Measurements from ENCODE around the gene IPMK.
"Not testable (repeated sequence)": the region's sequence is repeated elsewhere in the genome, so short reads cannot be mapped to it uniquely, and the experiment has no call there.

Gene IPMK

DNA sequence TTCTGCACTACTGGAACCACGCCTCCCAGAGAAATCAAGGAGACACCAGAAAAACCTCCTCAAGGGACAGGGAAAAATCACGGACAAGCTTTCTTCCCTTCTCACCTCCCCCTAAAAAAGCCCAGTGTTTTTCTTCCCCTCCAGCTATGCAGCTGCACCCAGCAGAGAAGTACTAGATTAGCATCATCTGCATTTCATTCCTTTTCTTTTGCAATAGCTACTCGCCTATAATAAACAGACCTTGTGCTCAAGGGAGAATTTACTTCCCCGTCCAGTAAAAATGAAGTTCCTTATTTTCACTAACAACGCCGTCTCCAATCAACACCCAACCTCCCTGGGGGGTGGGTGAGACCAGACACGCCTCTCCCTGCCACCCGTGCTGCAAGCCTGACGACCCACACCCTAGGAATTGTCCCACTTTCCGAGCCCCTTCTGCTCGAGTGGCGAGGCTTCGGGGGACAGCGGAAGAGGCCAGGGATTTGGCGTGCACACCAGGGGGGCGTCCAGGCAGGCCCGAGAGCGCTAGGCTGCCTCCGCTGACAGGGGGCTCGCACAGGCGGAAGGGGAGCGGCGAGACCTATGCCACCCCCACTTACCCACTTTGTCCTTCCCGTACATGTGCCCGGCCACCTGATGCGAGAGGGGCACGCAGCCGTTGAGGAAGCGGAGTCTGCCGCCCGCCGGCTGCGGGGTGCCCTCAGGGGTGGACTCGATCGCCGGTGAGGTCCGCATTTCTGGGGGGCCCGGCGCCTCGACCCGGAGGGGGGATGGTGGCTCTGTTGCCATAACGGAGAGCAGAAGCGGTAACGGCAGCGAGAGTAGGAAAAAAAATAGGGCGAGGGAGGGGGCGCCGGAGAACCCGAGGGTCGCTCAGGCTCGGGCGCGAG is 625 bp downstream of the IPMK start:
- DNase-seq (ENCODE audit: low spot score): no peak

- peak; percentile 29 for DNase-seq (ENCODE audit: low spot score)
These were observed 1.5 kb downstream of the IPMK start for GRCh38 chr10:58266003-58266825.

DNA sequence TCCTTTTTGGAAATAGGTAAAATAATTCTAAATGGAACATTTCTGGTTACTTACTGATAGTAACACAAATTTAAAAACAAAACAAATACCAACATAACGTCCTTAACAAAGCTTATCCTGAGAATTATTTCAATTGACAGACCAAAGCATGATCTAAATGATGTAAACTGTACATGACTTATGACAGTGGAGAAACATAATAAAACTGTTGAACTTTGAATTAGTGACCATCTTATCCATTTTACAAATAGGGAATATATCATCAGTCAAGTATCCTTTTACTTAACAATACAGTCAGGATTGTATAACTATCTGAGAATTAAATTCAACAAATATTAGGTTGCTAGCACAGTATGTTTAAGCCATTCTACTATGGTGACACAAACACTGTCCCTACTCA is 2.4 kb downstream of the IPMK start:
- DNase-seq (ENCODE audit: low spot score): no peak

DNA sequence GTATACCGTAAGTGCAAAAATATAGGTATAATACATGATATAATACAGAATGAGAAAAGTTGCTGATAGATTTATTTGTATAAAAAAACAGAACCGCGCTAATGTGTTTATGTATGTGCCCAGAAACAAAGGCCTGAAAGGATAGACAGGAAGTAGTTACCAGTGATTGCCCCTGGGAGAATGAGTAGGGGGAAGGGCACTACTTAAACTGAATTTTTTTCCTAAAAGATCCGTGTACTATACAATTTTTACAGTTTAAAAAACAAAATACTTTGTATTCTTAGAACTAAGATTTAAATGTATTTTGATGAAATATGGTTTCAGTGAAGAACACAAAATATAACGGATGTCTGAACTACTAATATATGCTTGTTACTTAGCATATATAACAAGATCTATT is 2.9 kb downstream of the IPMK start:
- no peak for DNase-seq (ENCODE audit: low spot score)

- DNase-seq (ENCODE audit: low spot score): no peak
These were observed 4.9 kb downstream of the IPMK start for GRCh38 chr10:58262766-58263165.

DNA sequence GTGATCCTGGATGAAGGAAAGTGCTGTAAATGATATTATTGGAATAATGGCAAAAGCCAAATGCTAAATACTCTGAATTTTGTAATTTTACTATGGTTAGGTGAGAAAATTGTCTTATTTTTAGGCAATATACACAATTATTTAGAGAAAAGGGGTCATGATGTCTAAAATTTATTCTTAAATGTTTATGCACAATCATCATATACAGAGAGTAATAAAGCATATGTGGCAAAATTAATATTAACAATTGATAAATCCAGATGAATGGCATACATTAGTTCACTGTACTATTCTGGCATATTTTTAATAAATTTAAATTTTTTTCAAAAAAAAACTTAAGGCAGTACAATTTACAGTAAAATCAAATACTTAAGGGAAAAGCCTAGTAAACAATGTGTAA is 7.4 kb downstream of the IPMK start:
- DNase-seq (ENCODE audit: low spot score): no peak

- no peak for DNase-seq (ENCODE audit: low spot score)
These were observed 8.6 kb downstream of the IPMK start for GRCh38 chr10:58258977-58259692.

- DNase-seq (ENCODE audit: low spot score): not testable (repeated sequence)
These were observed 11.5 kb downstream of the IPMK start for GRCh38 chr10:58256013-58256780.

GRCh38 chr10:58254644-58255043 is 13.1 kb downstream of the IPMK start:
- no peak for DNase-seq (ENCODE audit: low spot score)

DNA sequence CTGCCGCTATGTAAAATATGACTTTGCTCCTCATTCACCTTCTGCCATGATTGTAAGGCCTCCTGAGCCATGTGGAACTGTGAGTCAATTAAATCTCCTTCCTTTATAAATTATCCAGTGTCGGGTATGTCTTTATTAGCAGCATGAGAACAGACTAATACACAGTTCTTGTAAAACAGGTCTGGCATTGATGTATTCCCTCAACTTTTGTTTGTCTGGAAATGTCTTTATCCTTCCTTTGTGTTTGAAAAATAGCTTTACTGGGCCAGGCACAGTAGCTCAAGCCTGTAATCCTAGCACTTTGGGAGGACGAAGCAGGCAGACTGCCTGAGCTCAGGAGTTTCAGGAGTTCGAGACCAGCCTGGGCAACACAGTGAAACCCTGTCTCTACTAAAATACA is 14.5 kb downstream of the IPMK start:
- no peak for DNase-seq (ENCODE audit: low spot score)

- not testable (repeated sequence) for DNase-seq (ENCODE audit: low spot score)
These were observed 23.0 kb downstream of the IPMK start for GRCh38 chr10:58244666-58245065.

DNA sequence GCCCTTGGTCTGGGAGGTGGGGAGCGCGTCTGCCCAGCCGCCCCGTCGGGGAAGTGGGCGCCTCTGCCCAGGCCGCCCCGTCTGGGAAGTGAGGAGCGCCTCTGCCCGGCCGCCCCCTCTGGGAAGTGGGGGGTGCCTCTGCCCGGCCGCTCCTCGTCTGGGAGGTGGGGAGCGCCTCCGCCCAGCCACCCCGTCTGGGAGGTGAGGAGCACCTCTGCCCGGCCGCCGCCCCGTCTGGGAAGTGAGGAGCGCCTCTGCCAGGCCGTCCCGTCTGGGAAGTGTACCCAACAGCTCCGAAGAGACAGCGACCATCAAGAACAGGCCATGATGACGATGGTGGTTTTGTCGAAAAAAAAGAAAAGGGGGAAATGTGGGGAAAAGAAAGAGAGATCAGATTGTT is 23.5 kb downstream of the IPMK start:
- not testable (repeated sequence) for DNase-seq (ENCODE audit: low spot score)

GRCh38 chr10:58243801-58244200 is 23.9 kb downstream of the IPMK start:
- DNase-seq (ENCODE audit: low spot score): not testable (repeated sequence)

GRCh38 chr10:58243269-58243668 is 24.4 kb downstream of the IPMK start:
- DNase-seq (ENCODE audit: low spot score): no peak

GRCh38 chr10:58241346-58241745 is 26.3 kb downstream of the IPMK start:
- no peak for DNase-seq (ENCODE audit: low spot score)

DNA sequence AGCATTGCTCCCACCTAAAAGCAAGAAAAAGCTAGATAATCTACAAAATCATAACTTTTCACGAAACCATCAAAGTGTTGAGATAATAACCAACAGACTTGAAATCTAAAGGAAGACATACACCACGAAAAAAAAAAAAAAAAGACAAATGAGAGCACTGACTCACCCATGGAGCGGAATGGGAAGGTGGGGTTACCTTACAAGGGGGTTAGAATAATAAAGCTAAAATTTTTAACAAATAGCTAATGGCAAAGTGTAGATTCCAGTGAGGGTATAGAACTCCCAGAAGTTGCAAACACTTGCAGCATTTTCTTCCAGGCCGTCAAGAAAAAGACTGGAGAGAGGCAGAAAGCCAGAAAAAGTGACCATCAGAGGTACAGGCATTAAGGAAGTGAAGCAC is 27.2 kb downstream of the IPMK start:
- DNase-seq (ENCODE audit: low spot score): no peak

- no peak for DNase-seq (ENCODE audit: low spot score)
These were observed 28.0 kb downstream of the IPMK start for GRCh38 chr10:58239561-58240169.

DNA sequence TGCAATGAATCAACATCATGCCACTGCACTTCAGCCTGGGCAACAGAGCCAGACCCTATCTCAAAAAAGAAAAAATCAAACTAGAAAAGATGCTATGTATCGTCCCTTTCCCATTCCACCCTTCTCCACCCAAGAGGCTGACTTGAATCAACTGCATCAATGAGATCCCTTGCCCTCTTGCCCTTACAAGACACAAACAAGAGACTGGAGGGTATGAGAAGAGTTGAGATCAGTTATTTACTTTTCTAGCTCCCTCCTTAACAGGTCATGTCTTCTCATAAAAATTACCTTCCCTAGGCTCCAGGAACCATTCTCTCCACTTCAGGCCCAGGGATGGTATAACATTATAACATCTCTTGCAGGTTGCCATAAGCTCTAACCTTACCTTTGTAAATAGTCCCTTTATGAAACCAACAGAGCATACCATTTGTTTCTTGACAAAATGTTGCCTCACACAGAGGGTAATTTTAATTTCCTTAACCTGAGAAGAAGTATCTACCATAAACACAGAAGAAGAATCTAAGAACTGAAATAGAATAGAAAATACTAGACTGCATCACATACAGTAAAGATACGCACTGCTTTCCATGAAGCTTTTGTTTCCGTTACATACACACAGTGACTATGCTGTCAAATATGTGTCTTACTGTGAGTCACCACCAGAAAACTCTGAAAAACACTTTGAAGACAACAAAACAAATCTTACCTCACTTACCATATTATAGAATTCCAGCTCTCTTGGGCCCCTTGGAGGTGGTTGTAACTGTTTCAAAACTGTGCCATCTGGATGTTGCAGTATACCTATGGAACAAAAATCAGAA is 30.5 kb downstream of the IPMK start:
- DNase-seq (ENCODE audit: low spot score): no peak

DNA sequence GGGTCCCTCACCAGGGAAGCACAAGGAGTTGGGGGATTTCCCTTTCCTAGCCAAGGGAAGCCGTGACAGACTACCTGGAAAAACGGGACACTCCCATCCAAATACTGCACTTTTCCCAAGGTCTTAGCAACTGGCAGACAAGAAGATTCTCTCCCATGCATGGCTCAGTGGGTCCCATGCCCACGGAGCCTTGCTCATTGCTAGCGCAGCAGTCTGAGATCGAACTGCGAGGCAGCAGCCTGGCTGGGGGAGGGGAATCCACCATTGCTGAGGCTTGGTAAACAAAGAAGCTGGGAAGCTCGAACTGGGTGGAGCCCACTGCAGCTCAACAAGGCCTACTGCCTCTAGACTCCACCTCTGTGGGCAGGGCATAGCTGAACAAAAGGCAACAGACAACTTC is 37.8 kb downstream of the IPMK start:
- not testable (repeated sequence) for DNase-seq (ENCODE audit: low spot score)

DNA sequence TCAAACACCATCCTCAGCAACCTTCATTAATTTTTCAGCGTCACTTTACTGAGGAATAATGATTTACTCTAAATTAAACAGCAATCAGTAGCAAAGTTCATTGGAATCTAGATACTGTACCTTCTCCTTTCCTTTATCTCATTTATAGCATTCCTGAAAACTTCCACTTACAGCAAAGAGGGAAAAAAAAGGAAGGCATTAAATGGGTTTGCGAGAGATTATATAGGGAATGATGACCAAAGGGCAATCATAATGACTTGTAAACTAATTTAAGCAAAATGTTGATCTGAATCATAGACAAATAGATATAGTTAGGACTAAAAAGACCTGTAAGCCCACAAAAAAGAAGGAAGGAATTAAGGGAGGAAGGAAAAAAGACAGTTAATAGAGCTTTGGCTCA is 42.0 kb downstream of the IPMK start:
- no peak for DNase-seq (ENCODE audit: low spot score)

Data from hematopoietic multipotent progenitor cell treated with erythropoietin and hydrocortisone succinate and interleukin-3 and kit ligand, for 15 days (in vitro differentiated cells).